IMR-90 (cell line): Measurements from ENCODE around the gene OTC. TPM values are rescaled to one million over a fixed set of nuclear protein-coding genes. Genes with fewer than 3 reads are reported as not detected.

Source experiments
- ATAC-seq: fragments of 200-7000 bp; cut with Tn5 transposase; 2 replicates; pipeline ENCODE4 v1.9.1; 2020; ENCODE audit warnings: low read depth, mild to moderate bottlenecking, moderate library complexity
- BruUV-seq: library from RNA; stranded (reverse); fragments of 400-500 nt; replicated peaks from 2 replicates; lab custom pipeline; 2021; lab: Mats Ljungman, UMichigan
- CTCF ChIA-PET: fragments of 300-600 bp; formaldehyde crosslinking; extraction: SDS; loops from one replicate; lab custom pipeline; 2021; ENCODE audit warnings: antibody characterized with exemption; lab: Yijun Ruan, JAX
- POLR2A ChIA-PET: fragments of 300-600 bp; sonication (Branson Sonifier 250); formaldehyde crosslinking; loops from one replicate; lab custom pipeline; 2022; ENCODE audit warnings: antibody characterized with exemption; ENCODE audit not compliant: unreplicated experiment; lab: Charles Lee
- DNase-seq: peaks from one replicate; pipeline ENCODE4 v3.0.0; 2013
- H2AFZ ChIP-seq: replicated peaks from 2 replicates; pipeline ENCODE3; 2013; ENCODE audit warnings: low read length, mild to moderate bottlenecking; ENCODE audit not compliant: poor library complexity
- H2AK5ac ChIP-seq: 2 replicates; pipeline ENCODE4 v1.6.1; 2013; ENCODE audit warnings: low read depth, low read length, inconsistent platforms
- H2AK9ac ChIP-seq: replicated peaks from 2 replicates; pipeline ENCODE3; 2013; ENCODE audit warnings: mild to moderate bottlenecking, low read depth, low read length, moderate library complexity; ENCODE audit not compliant: poor library complexity
- H2BK120ac ChIP-seq: 2 replicates; pipeline ENCODE4 v1.6.1; 2013; ENCODE audit warnings: low read depth, low read length, inconsistent platforms
- H2BK15ac ChIP-seq: 3 replicates; pipeline ENCODE4 v1.6.1; 2013; ENCODE audit warnings: low read depth, low read length, inconsistent platforms
- H2BK20ac ChIP-seq: 2 replicates; pipeline ENCODE4 v1.6.1; 2013; ENCODE audit warnings: low read depth, mild to moderate bottlenecking, inconsistent platforms, low read length, moderate library complexity
- H2BK5ac ChIP-seq: 2 replicates; pipeline ENCODE4 v1.6.1; 2013; ENCODE audit warnings: mild to moderate bottlenecking, low read depth, low read length, inconsistent platforms; ENCODE audit not compliant: poor library complexity, severe bottlenecking
- H3K14ac ChIP-seq: replicated peaks from 2 replicates; pipeline ENCODE4 v1.6.1; 2013; ENCODE audit warnings: low read depth, low read length, inconsistent platforms
- H3K18ac ChIP-seq: 2 replicates; pipeline ENCODE4 v1.6.1; 2013; ENCODE audit warnings: low read depth, low read length, control low read depth
- H3K23ac ChIP-seq: 2 replicates; pipeline ENCODE4 v1.6.1; 2013; ENCODE audit warnings: low read depth, low read length, inconsistent platforms
- H3K27ac ChIP-seq: 2 replicates; pipeline ENCODE4 v1.5.1; 2013; ENCODE audit warnings: mild to moderate bottlenecking, control low read depth, low read length; ENCODE audit not compliant: insufficient read depth
- H3K27me3 ChIP-seq: 2 replicates; pipeline ENCODE4 v1.6.1; 2013; ENCODE audit warnings: low read length; ENCODE audit not compliant: control insufficient read depth, insufficient read depth
- H3K36me3 ChIP-seq: 2 replicates; pipeline ENCODE4 v1.6.1; 2013; ENCODE audit warnings: low read length, mixed read lengths; ENCODE audit not compliant: control insufficient read depth, insufficient read depth
- H3K4ac ChIP-seq: 2 replicates; pipeline ENCODE4 v1.6.1; 2013; ENCODE audit warnings: low read depth, low read length, inconsistent platforms
- H3K4me1 ChIP-seq: 2 replicates; pipeline ENCODE4 v1.6.1; 2013; ENCODE audit warnings: low read length, mixed read lengths; ENCODE audit not compliant: control insufficient read depth, insufficient read depth
- H3K4me2 ChIP-seq: 2 replicates; pipeline ENCODE4 v1.6.1; 2013; ENCODE audit warnings: low read depth, mild to moderate bottlenecking, control low read depth, low read length, moderate library complexity
- H3K4me3 ChIP-seq: 2 replicates; pipeline ENCODE4 v1.5.1; 2013; ENCODE audit warnings: low read depth, mild to moderate bottlenecking, control low read depth, low read length, moderate library complexity; ENCODE audit not compliant: insufficient read depth
- H3K56ac ChIP-seq: 2 replicates; pipeline ENCODE4 v1.6.1; 2013; ENCODE audit warnings: low read length, inconsistent platforms; ENCODE audit not compliant: insufficient read depth; ENCODE audit errors: extremely low read depth
- H3K79me1 ChIP-seq, 2 experiments: 2 replicates each; pipeline ENCODE4 v1.6.1; 2013; ENCODE audit warnings: low read length in 2 of 2, inconsistent platforms in 1 of 2, low read depth in 1 of 2
- H3K9ac ChIP-seq: 2 replicates; pipeline ENCODE4 v1.6.1; 2013; ENCODE audit warnings: low read depth, low read length, control low read depth
- H3K9me1 ChIP-seq: 2 replicates; pipeline ENCODE4 v1.6.1; 2013; ENCODE audit warnings: low read length, inconsistent platforms; ENCODE audit not compliant: insufficient read depth
- H3K9me3 ChIP-seq: 2 replicates; pipeline ENCODE4 v1.6.1; 2013; ENCODE audit warnings: low read length; ENCODE audit not compliant: control insufficient read depth, insufficient read depth
- H4K20me1 ChIP-seq: 2 replicates; pipeline ENCODE4 v1.6.1; 2013; ENCODE audit warnings: low read length, inconsistent platforms; ENCODE audit not compliant: insufficient read depth
- H4K5ac ChIP-seq: 2 replicates; pipeline ENCODE4 v1.6.1; 2013; ENCODE audit warnings: mild to moderate bottlenecking, low read depth, low read length, control low read depth
- H4K8ac ChIP-seq, 2 experiments: 2 replicates each; pipeline ENCODE4 v1.6.1; 2013; ENCODE audit warnings: low read depth in 2 of 2, low read length in 2 of 2, control low read depth in 1 of 2, inconsistent platforms in 1 of 2
- H4K91ac ChIP-seq: 2 replicates; pipeline ENCODE4 v1.6.1; 2013; ENCODE audit warnings: low read depth, low read length, inconsistent platforms; ENCODE audit not compliant: insufficient read depth
- MAFK ChIP-seq: IDR thresholded peaks from 2 replicates; pipeline ENCODE4 v1.6.1; 2012; ENCODE audit warnings: low read depth, low read length, improper control_type of control experiment
- MAZ ChIP-seq: IDR thresholded peaks from 2 replicates; pipeline ENCODE4 v1.6.1; 2012; ENCODE audit warnings: low read depth, mild to moderate bottlenecking, low read length, improper control_type of control experiment, moderate library complexity, borderline replicate concordance
- MXI1 ChIP-seq: IDR thresholded peaks from 2 replicates; pipeline ENCODE4 v1.6.1; 2012; ENCODE audit warnings: low read depth, mild to moderate bottlenecking, low read length, moderate library complexity, borderline replicate concordance
- POLR2A ChIP-seq: IDR thresholded peaks from 2 replicates; pipeline ENCODE4 v1.6.1; 2012; ENCODE audit warnings: mild to moderate bottlenecking, low read depth, low read length
- RAD21 ChIP-seq: IDR thresholded peaks from 2 replicates; pipeline ENCODE4 v1.6.1; 2012; ENCODE audit warnings: low read length, improper control_type of control experiment
- RCOR1 ChIP-seq: IDR thresholded peaks from 2 replicates; pipeline ENCODE4 v1.6.1; 2012; ENCODE audit warnings: mild to moderate bottlenecking, low read length, improper control_type of control experiment; ENCODE audit not compliant: insufficient replicate concordance
- RFX5 ChIP-seq: IDR thresholded peaks from 2 replicates; pipeline ENCODE4 v1.8.0; 2012; ENCODE audit warnings: low read depth, mild to moderate bottlenecking, low read length, moderate library complexity
- WGBS, 2 experiments: methylation state at CpG; one replicate each; pipeline versions ENCODE4 v1.1.5 to v1.1.7; 2013; ENCODE audit warnings: missing lambda C conversion rate in 2 of 2; ENCODE audit not compliant: insufficient read length in 1 of 2; ENCODE audit errors: extremely low coverage in 2 of 2; 5-methylcytosine and 5-hydroxymethylcytosine counted together
- dilution Hi-C: fragments of 300-500 bp; cut with HindIII; formaldehyde crosslinking; loops from one replicate; pipeline ENCODE4 v1.14.3; 2018; ENCODE audit warnings: low sequenced_read_pairs; ENCODE audit not compliant: unreplicated experiment
- in situ Hi-C: fragments of 300-500 bp; cut with MboI; formaldehyde crosslinking; loops from 3 replicates; pipeline ENCODE4 v1.14.3; 2019; ENCODE audit warnings: low sequenced_read_pairs, inconsistent platforms, mixed read lengths
- intact Hi-C: fragments of 100-400 bp; cut with micrococcal nuclease; formaldehyde crosslinking; loops from 2 replicates; pipeline ENCODE4 v1.10.0; 2022
- polyA plus RNA-seq, 3 experiments: library from polyadenylated mRNA; depleted of rRNA; stranded (reverse); fragments of >200 nt; gene quantifications; 2 replicates each; pipeline ENCODE4 v1.2.3, GENCODE V29; 2012; ENCODE audit warnings: low replicate concordance in 1 of 3
- total RNA-seq: library from RNA; depleted of rRNA; stranded (reverse); fragments of >200 nt; gene quantifications from 2 replicates; pipeline ENCODE4 v1.2.3, GENCODE V29; 2012
- TF ChIP-seq, protein P1 (sequence below): conservative IDR thresholded peaks from 2 replicates; pipeline ENCODE4 v1.5.1; 2012; ENCODE audit warnings: mild to moderate bottlenecking, low read depth, low read length, improper control_type of control experiment

OTC gene
- total and polyA plus RNA-seq, 2 of the 4 experiments (the other 2 are of a cell fraction): not detected

DNA sequence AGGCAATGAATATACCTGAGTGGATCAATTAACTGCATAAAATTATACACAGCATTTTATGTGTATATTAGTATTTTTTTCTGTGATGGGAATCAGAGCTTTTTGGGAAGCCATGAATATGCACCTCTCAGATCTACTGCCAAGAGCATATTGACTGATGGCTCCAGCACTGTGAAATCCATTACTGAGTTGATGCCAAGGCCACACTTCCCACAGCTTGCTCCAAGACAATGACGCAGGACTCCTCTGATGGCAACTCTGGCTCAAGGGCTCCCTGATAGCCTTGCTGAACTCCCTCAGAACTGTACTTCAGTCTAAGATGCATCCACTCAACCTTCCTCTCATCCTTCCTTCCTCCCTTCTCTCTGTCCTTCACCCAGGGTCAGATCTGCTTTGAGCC lies 82.7 kb downstream of the OTC start:
- no peak overlapping the region for H4K91ac ChIP-seq
- ChIA-PET CTCF (interaction anchor here (0.5 kb wide), 1 partner anchor 10 kb away, joined by 5 read pairs; no protein-coding TSS in a partner anchor), POLR2A (no interaction called here)
- DNase-seq: no peak
- no peak overlapping the region for H2AK9ac ChIP-seq
- in situ Hi-C loops: no loop called here
- no peaks in the 10 kb centered on the region; the same call in 1 of the 2 replicates for H3K27me3 ChIP-seq
- H3K4ac ChIP-seq: no peak overlapping the region
- H2BK20ac ChIP-seq: no peak overlapping the region
- H3K9ac ChIP-seq: no peak overlapping the region
- no peak overlapping the region for H3K14ac ChIP-seq
- no peak overlapping the region for H2BK5ac ChIP-seq
- H2BK15ac ChIP-seq: no peak overlapping the region
- H4K20me1 ChIP-seq: no peaks in the 10 kb centered on the region
- H3K4me1 ChIP-seq: no peaks in the 10 kb centered on the region
- H4K8ac ChIP-seq: no peak overlapping the region
- no peak overlapping the region for H3K4me2 ChIP-seq
- H3K9me3 ChIP-seq: no peaks in the 10 kb centered on the region
- no peak for TF ChIP-seq POLR2A
- TF ChIP-seq MAZ: no peak
- no peak for TF ChIP-seq RFX5
- TF ChIP-seq RCOR1: no peak
- no peak for TF ChIP-seq MXI1
- TF ChIP-seq MAFK: no peak
- TF ChIP-seq, protein P1, sequence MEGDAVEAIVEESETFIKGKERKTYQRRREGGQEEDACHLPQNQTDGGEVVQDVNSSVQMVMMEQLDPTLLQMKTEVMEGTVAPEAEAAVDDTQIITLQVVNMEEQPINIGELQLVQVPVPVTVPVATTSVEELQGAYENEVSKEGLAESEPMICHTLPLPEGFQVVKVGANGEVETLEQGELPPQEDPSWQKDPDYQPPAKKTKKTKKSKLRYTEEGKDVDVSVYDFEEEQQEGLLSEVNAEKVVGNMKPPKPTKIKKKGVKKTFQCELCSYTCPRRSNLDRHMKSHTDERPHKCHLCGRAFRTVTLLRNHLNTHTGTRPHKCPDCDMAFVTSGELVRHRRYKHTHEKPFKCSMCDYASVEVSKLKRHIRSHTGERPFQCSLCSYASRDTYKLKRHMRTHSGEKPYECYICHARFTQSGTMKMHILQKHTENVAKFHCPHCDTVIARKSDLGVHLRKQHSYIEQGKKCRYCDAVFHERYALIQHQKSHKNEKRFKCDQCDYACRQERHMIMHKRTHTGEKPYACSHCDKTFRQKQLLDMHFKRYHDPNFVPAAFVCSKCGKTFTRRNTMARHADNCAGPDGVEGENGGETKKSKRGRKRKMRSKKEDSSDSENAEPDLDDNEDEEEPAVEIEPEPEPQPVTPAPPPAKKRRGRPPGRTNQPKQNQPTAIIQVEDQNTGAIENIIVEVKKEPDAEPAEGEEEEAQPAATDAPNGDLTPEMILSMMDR: no peak
- no peak for TF ChIP-seq RAD21
- 40% methylated on average over 1 of the region's 1 CpG; no CpG with 5 or more reads in 1 of the 2 experiments for WGBS, 2 experiments
- intact Hi-C loops: no loop called here
- H4K5ac ChIP-seq: no peak overlapping the region
- no peak overlapping the region for H3K27ac ChIP-seq
- H3K9me1 ChIP-seq: no peaks in the 10 kb centered on the region
- H3K18ac ChIP-seq: no peak overlapping the region
- ATAC-seq: no peak
- H3K56ac ChIP-seq: no peak overlapping the region
- H3K4me3 ChIP-seq: no peak overlapping the region
- no peak overlapping the region for H2AFZ ChIP-seq
- H2BK120ac ChIP-seq: no peak overlapping the region
- dilution Hi-C loops: no loop called here
- H3K36me3 ChIP-seq: no peaks in the 10 kb centered on the region
- no peak overlapping the region for H3K23ac ChIP-seq
- no TSS peak for BruUV-seq
- H3K79me1 ChIP-seq: no peaks in the 10 kb centered on the region
- no peak overlapping the region for H2AK5ac ChIP-seq
